Caco-2 (cell line): Measurements from ENCODE around the gene ACKR1. TPM values are rescaled to one million over a fixed set of nuclear protein-coding genes. Genes with fewer than 3 reads are reported as not detected.

Source experiments
- BruUV-seq: library from RNA; stranded (reverse); fragments of 400-500 nt; replicated peaks from 2 replicates; lab custom pipeline; 2021; lab: Mats Ljungman, UMichigan
- CTCF ChIA-PET: fragments of 300-600 bp; sonication (Branson Sonifier 250); formaldehyde crosslinking; loops from one replicate; lab custom pipeline; 2022; ENCODE audit warnings: antibody characterized with exemption; lab: Charles Lee
- POLR2A ChIA-PET: fragments of 300-600 bp; sonication (Branson Sonifier 250); formaldehyde crosslinking; loops from one replicate; lab custom pipeline; 2022; ENCODE audit warnings: antibody characterized with exemption; lab: Charles Lee
- DNase-seq, 2 experiments: peaks; one replicate each; pipeline versions ENCODE4 v3.0.0 to v3.0.0-alpha.2; 2020 to 2022
- H3K27me3 ChIP-seq: replicated peaks from 2 replicates; pipeline ENCODE4 v1.6.0; 2011; ENCODE audit warnings: low read length; ENCODE audit not compliant: control insufficient read depth, insufficient read depth
- H3K36me3 ChIP-seq: 2 replicates; pipeline ENCODE4 v1.5.1; 2011; ENCODE audit warnings: low read length; ENCODE audit not compliant: control insufficient read depth, insufficient read depth
- H3K4me1 ChIP-seq: fragments of 250-450 bp; sonication (Bioruptor Pico); 2 replicates; pipeline ENCODE4 v1.5.1; 2020; ENCODE audit warnings: mild to moderate bottlenecking
- H3K4me3 ChIP-seq: 2 replicates; pipeline ENCODE4 v1.5.1; 2011; ENCODE audit warnings: low read depth, mild to moderate bottlenecking, control low read depth, low read length
- H3K9me3 ChIP-seq: fragments of 250-450 bp; sonication (Bioruptor Pico); 2 replicates; pipeline ENCODE4 v1.5.1; 2020; ENCODE audit warnings: mild to moderate bottlenecking, moderate library complexity
- H3K27ac Mint-ChIP-seq: one replicate; pipeline ENCODE4 v1.8.0; 2022; ENCODE audit warnings: mixed read lengths; ENCODE audit not compliant: unreplicated experiment
- H3K27me3 Mint-ChIP-seq: one replicate; pipeline ENCODE4 v1.8.0; 2022; ENCODE audit warnings: mixed read lengths; ENCODE audit not compliant: insufficient read depth, unreplicated experiment
- H3K36me3 Mint-ChIP-seq: one replicate; pipeline ENCODE4 v1.8.0; 2022; ENCODE audit warnings: mild to moderate bottlenecking, mixed read lengths; ENCODE audit not compliant: insufficient read depth, unreplicated experiment
- H3K4me1 Mint-ChIP-seq: one replicate; pipeline ENCODE4 v1.8.0; 2022; ENCODE audit warnings: low read depth, mixed read lengths; ENCODE audit not compliant: unreplicated experiment
- H3K4me3 Mint-ChIP-seq: one replicate; pipeline ENCODE4 v1.8.0; 2022; ENCODE audit warnings: mild to moderate bottlenecking, moderate library complexity, mixed read lengths; ENCODE audit not compliant: unreplicated experiment
- H3K9me3 Mint-ChIP-seq: one replicate; pipeline ENCODE4 v1.8.0; 2022; ENCODE audit warnings: mixed read lengths; ENCODE audit not compliant: unreplicated experiment
- CTCF ChIP-seq, 2 experiments: fragments of 200-600 bp in 1 of 2; IDR thresholded peaks; 1 replicate in 1 of 2; 2 replicates in 1 of 2; pipeline versions ENCODE4 v1.5.1 to v1.8.0; 2011 to 2022; ENCODE audit warnings: antibody characterized with exemption in 1 of 2, control low read depth in 1 of 2, inconsistent platforms in 1 of 2, low read depth in 1 of 2, low read length in 1 of 2, mild to moderate bottlenecking in 1 of 2, moderate library complexity in 1 of 2; ENCODE audit not compliant: insufficient read depth in 1 of 2, severe bottlenecking in 1 of 2, unreplicated experiment in 1 of 2
- intact Hi-C: fragments of 100-400 bp; cut with micrococcal nuclease; formaldehyde crosslinking; loops from one replicate; pipeline ENCODE4 v1.10.0; 2022; ENCODE audit not compliant: unreplicated experiment
- total RNA-seq: library from RNA; stranded (reverse); gene quantifications from 2 replicates; pipeline ENCODE4 v1.2.3, GENCODE V29; 2022

ACKR1 gene
- total RNA-seq, 1 experiment from 2014 or later, result not detected

- intact Hi-C loops, result no loop called here
- POLR2A ChIA-PET, result no interaction called here
Observed at GRCh38 chr1:159207080-159207479, 2.4 kb downstream of the ACKR1 start.

GRCh38 chr1:159207774-159208173 lies 3.1 kb downstream of the ACKR1 start:
- Mint-ChIP-seq H3K36me3 (no peaks in the 10 kb centered on the region), H3K27ac (no peak overlapping the region), H3K4me3 (no peak overlapping the region), H3K4me1 (peaks cover 10% of the 10 kb centered on the region), H3K9me3 (no peaks in the 10 kb centered on the region), H3K27me3 (peaks cover 35% of the 10 kb centered on the region)
- BruUV-seq, result no TSS peak
- H3K4me3 ChIP-seq, result no peak overlapping the region
- no peak for DNase-seq
- H3K27me3 ChIP-seq, result no peaks in the 10 kb centered on the region
- TF ChIP-seq CTCF (IDR thresholded peaks at IDR 0.05; ENCODE audit: insufficient read depth in 1 of 2, low read depth in 1 of 2, low read length in 1 of 2, severe bottlenecking in 1 of 2, unreplicated experiment in 1 of 2), result no peak
- ChIA-PET POLR2A (no interaction called here), CTCF (interaction anchor here (0.7 to 1.4 kb wide), 2 partner anchors 10 to 20 kb away, joined by 3 to 5 read pairs; no protein-coding TSS in a partner anchor)
- intact Hi-C loops, result no loop called here
- no peaks in the 10 kb centered on the region for H3K9me3 ChIP-seq
- no peaks in the 10 kb centered on the region for H3K36me3 ChIP-seq
- H3K4me1 ChIP-seq, result no peaks in the 10 kb centered on the region

More at GRCh38 chr1:159207080-159207479, 2.4 kb downstream of the ACKR1 start:
- Histone ChIP-seq H3K36me3 (no peaks in the 10 kb centered on the region), H3K4me1 (no peaks in the 10 kb centered on the region), H3K9me3 (no peaks in the 10 kb centered on the region), H3K27me3 (no peaks in the 10 kb centered on the region), H3K4me3 (no peak overlapping the region)
- CTCF ChIA-PET, result no interaction called here
- Mint-ChIP-seq H3K4me3 (no peak overlapping the region), H3K27ac (no peak overlapping the region), H3K9me3 (no peaks in the 10 kb centered on the region), H3K4me1 (peaks cover 10% of the 10 kb centered on the region), H3K36me3 (no peaks in the 10 kb centered on the region), H3K27me3 (peaks cover 39% of the 10 kb centered on the region)
- no TSS peak for BruUV-seq
- TF ChIP-seq CTCF (IDR thresholded peaks at IDR 0.05; ENCODE audit: insufficient read depth in 1 of 2, low read depth in 1 of 2, low read length in 1 of 2, severe bottlenecking in 1 of 2, unreplicated experiment in 1 of 2), result no peak
- no peak for DNase-seq

GRCh38 chr1:159208175-159208825 lies 3.6 kb downstream of the ACKR1 start:
- Histone ChIP-seq H3K9me3 (no peaks in the 10 kb centered on the region), H3K36me3 (no peaks in the 10 kb centered on the region), H3K27me3 (no peaks in the 10 kb centered on the region), H3K4me3 (no peak overlapping the region), H3K4me1 (no peaks in the 10 kb centered on the region)
- TF ChIP-seq CTCF (IDR thresholded peaks at IDR 0.05; ENCODE audit: insufficient read depth in 1 of 2, low read depth in 1 of 2, low read length in 1 of 2, severe bottlenecking in 1 of 2, unreplicated experiment in 1 of 2), result no peak
- Mint-ChIP-seq H3K27me3 (peaks cover 35% of the 10 kb centered on the region), H3K27ac (no peak overlapping the region), H3K4me1 (peaks cover 10% of the 10 kb centered on the region), H3K4me3 (no peak overlapping the region), H3K36me3 (no peaks in the 10 kb centered on the region), H3K9me3 (no peaks in the 10 kb centered on the region)
- BruUV-seq, result no TSS peak
- POLR2A ChIA-PET, result no interaction called here
- CTCF ChIA-PET, result interaction anchor here (0.7 to 1.4 kb wide), 2 partner anchors 10 to 20 kb away, joined by 3 to 5 read pairs; no protein-coding TSS in a partner anchor
- intact Hi-C loops, result no loop called here
- DNase-seq, result no peak
